ENCODE data around the gene CNN3.

Gene CNN3

GRCh38 chr1:94898491-94899385, 28.2 kb downstream of the CNN3 start:
- Mint-ChIP-seq H3K9me3 (no peaks in the 10 kb centered on the region), H3K27me3 (ENCODE audit: low read depth) (no peaks in the 10 kb centered on the region), H3K4me1 (peaks cover 56% of the 10 kb centered on the region), H3K4me3 (no peak overlapping the region), H3K27ac (peak overlapping the region; percentile 26 to 66 (median 46)), H3K36me3 (ENCODE audit: low read depth) (peaks cover 82% of the 10 kb centered on the region)
- no peak for TF ChIP-seq CTCF (IDR thresholded peaks at IDR 0.05; ENCODE audit: unreplicated experiment in 3 of 3)

- Mint-ChIP-seq H3K4me1 (peaks cover 45% of the 10 kb centered on the region), H3K4me3 (no peak overlapping the region), H3K36me3 (ENCODE audit: low read depth) (peaks cover 78% of the 10 kb centered on the region), H3K27me3 (ENCODE audit: low read depth) (no peaks in the 10 kb centered on the region), H3K27ac (peak overlapping the region; percentile 24 to 51 (median 46)), H3K9me3 (no peaks in the 10 kb centered on the region)
- no peak for TF ChIP-seq CTCF (IDR thresholded peaks at IDR 0.05; ENCODE audit: unreplicated experiment in 3 of 3)
Measured at GRCh38 chr1:94895518-94895917, 31.4 kb downstream of the CNN3 start.

GRCh38 chr1:94894630-94895029, 32.3 kb downstream of the CNN3 start:
- H3K27me3 Mint-ChIP-seq (ENCODE audit: low read depth), result no peaks in the 10 kb centered on the region
- no peak overlapping the region for H3K4me3 Mint-ChIP-seq
- H3K36me3 Mint-ChIP-seq (ENCODE audit: low read depth), result peaks cover 80% of the 10 kb centered on the region
- TF ChIP-seq CTCF (IDR thresholded peaks at IDR 0.05; ENCODE audit: unreplicated experiment in 3 of 3), result no peak
- H3K27ac Mint-ChIP-seq, result peak overlapping the region; percentile 7 to 36 (median 32)
- H3K9me3 Mint-ChIP-seq, result no peaks in the 10 kb centered on the region
- H3K4me1 Mint-ChIP-seq, result peaks cover 49% of the 10 kb centered on the region

GRCh38 chr1:94892604-94893254, 34.2 kb downstream of the CNN3 start:
- no peak for TF ChIP-seq CTCF (IDR thresholded peaks at IDR 0.05; ENCODE audit: unreplicated experiment in 3 of 3)
- Mint-ChIP-seq H3K9me3 (no peaks in the 10 kb centered on the region), H3K4me3 (peak overlapping the region in 2 of 3 experiments; percentile 50 to 76), H3K4me1 (peaks cover 54% of the 10 kb centered on the region), H3K27me3 (ENCODE audit: low read depth) (no peaks in the 10 kb centered on the region), H3K27ac (peak overlapping the region; percentile 57 to 84 (median 82)), H3K36me3 (ENCODE audit: low read depth) (peaks cover 70% of the 10 kb centered on the region)

GRCh38 chr1:94888201-94888600, 38.7 kb downstream of the CNN3 start:
- no peaks in the 10 kb centered on the region for H3K9me3 Mint-ChIP-seq
- H3K4me1 Mint-ChIP-seq, result peaks cover 79% of the 10 kb centered on the region
- no peaks in the 10 kb centered on the region for H3K27me3 Mint-ChIP-seq (ENCODE audit: low read depth)
- peaks cover 37% of the 10 kb centered on the region for H3K36me3 Mint-ChIP-seq (ENCODE audit: low read depth)
- H3K27ac Mint-ChIP-seq, result peak overlapping the region in 1 of 3 experiments; percentile 100
- TF ChIP-seq CTCF (IDR thresholded peaks at IDR 0.05; ENCODE audit: unreplicated experiment in 3 of 3), result no peak
- H3K4me3 Mint-ChIP-seq, result no peak overlapping the region

All from nephron (organoid).